AG09319 (cell line): ENCODE results near the gene AOC2.
"Not testable (repeated sequence)": the region's sequence is repeated elsewhere in the genome, so short reads cannot be mapped to it uniquely, and the experiment has no call there.

ENCODE experiments used
- DNase-seq: peaks from one replicate; pipeline ENCODE4 v3.0.0-alpha.2; 2010; ENCODE audit warnings: low read depth; ENCODE audit errors: extremely low read depth
- CTCF ChIP-seq: IDR thresholded peaks from 2 replicates; pipeline ENCODE4 v1.5.1; 2011; ENCODE audit warnings: low read depth, mild to moderate bottlenecking, inconsistent platforms, low read length, moderate library complexity

Gene AOC2

GRCh38 chr17:42852351-42852750, 8.0 kb downstream of the AOC2 start:
- no peak for TF ChIP-seq CTCF
- DNase-seq, result no peak

GRCh38 chr17:42853004-42853403, 8.6 kb downstream of the AOC2 start:
- TF ChIP-seq CTCF, result no peak
- DNase-seq, result no peak

- DNase-seq, result no peak
- no peak for TF ChIP-seq CTCF
Observed at GRCh38 chr17:42853597-42853967, 9.2 kb downstream of the AOC2 start.

GRCh38 chr17:42853968-42854790, 9.8 kb downstream of the AOC2 start:
- TF ChIP-seq CTCF, result no peak
- no peak for DNase-seq

GRCh38 chr17:42855048-42855596, 10.7 kb downstream of the AOC2 start:
- no peak for TF ChIP-seq CTCF
- no peak for DNase-seq

- not testable (repeated sequence) for DNase-seq
Observed at GRCh38 chr17:42856093-42856492, 11.7 kb downstream of the AOC2 start.

GRCh38 chr17:42856516-42856915, 12.1 kb downstream of the AOC2 start:
- DNase-seq, result not testable (repeated sequence)

- TF ChIP-seq CTCF, result no peak
Observed at GRCh38 chr17:42857389-42857788, 13.0 kb downstream of the AOC2 start.

More at GRCh38 chr17:42857389-42857788, 13.0 kb downstream of the AOC2 start:
- no peak for DNase-seq
